ENCODE data around the gene SLC25A45.

The SLC25A45 gene

GRCh38 chr11:65425971-65426838, 43.8 kb upstream of the SLC25A45 start:
- H2AFZ ChIP-seq (ENCODE audit: low read length, unreplicated experiment), result no peak overlapping the region
- H3K36me3 ChIP-seq (ENCODE audit: insufficient read depth, low read length), result peaks cover 43% of the 10 kb centered on the region
- H3K27me3 ChIP-seq (ENCODE audit: insufficient read depth, low read length), result no peaks in the 10 kb centered on the region
- peaks cover 4% of the 10 kb centered on the region for H3K4me1 ChIP-seq (ENCODE audit: control insufficient read depth, insufficient read depth, low read length, unreplicated experiment)
- peak overlapping the region; percentile 94 for H3K4me3 ChIP-seq (ENCODE audit: low read depth, low read length)
- peaks cover 79% of the 10 kb centered on the region for H3K79me2 ChIP-seq (ENCODE audit: control insufficient read depth, insufficient read depth, low read length, unreplicated experiment)
- peak overlapping the region; percentile 99 for H3K27ac ChIP-seq (ENCODE audit: low read depth, low read length)

DNA sequence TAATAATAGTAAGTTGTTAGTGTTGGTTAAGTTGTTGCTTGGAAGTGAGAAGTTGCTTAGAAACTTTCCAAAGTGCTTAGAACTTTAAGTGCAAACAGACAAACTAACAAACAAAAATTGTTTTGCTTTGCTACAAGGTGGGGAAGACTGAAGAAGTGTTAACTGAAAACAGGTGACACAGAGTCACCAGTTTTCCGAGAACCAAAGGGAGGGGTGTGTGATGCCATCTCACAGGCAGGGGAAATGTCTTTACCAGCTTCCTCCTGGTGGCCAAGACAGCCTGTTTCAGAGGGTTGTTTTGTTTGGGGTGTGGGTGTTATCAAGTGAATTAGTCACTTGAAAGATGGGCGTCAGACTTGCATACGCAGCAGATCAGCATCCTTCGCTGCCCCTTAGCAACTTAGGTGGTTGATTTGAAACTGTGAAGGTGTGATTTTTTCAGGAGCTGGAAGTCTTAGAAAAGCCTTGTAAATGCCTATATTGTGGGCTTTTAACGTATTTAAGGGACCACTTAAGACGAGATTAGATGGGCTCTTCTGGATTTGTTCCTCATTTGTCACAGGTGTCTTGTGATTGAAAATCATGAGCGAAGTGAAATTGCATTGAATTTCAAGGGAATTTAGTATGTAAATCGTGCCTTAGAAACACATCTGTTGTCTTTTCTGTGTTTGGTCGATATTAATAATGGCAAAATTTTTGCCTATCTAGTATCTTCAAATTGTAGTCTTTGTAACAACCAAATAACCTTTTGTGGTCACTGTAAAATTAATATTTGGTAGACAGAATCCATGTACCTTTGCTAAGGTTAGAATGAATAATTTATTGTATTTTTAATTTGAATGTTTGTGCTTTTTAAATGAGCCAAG, 42.9 kb upstream of the SLC25A45 start:
- peaks cover 43% of the 10 kb centered on the region for H3K36me3 ChIP-seq (ENCODE audit: insufficient read depth, low read length)
- no peak overlapping the region for H2AFZ ChIP-seq (ENCODE audit: low read length, unreplicated experiment)
- H3K79me2 ChIP-seq (ENCODE audit: control insufficient read depth, insufficient read depth, low read length, unreplicated experiment), result peaks cover 79% of the 10 kb centered on the region
- peak overlapping the region; percentile 94 for H3K4me3 ChIP-seq (ENCODE audit: low read depth, low read length)
- H3K27me3 ChIP-seq (ENCODE audit: insufficient read depth, low read length), result no peaks in the 10 kb centered on the region
- H3K4me1 ChIP-seq (ENCODE audit: control insufficient read depth, insufficient read depth, low read length, unreplicated experiment), result peaks cover 7% of the 10 kb centered on the region
- peak overlapping the region; percentile 99 for H3K27ac ChIP-seq (ENCODE audit: low read depth, low read length)

DNA sequence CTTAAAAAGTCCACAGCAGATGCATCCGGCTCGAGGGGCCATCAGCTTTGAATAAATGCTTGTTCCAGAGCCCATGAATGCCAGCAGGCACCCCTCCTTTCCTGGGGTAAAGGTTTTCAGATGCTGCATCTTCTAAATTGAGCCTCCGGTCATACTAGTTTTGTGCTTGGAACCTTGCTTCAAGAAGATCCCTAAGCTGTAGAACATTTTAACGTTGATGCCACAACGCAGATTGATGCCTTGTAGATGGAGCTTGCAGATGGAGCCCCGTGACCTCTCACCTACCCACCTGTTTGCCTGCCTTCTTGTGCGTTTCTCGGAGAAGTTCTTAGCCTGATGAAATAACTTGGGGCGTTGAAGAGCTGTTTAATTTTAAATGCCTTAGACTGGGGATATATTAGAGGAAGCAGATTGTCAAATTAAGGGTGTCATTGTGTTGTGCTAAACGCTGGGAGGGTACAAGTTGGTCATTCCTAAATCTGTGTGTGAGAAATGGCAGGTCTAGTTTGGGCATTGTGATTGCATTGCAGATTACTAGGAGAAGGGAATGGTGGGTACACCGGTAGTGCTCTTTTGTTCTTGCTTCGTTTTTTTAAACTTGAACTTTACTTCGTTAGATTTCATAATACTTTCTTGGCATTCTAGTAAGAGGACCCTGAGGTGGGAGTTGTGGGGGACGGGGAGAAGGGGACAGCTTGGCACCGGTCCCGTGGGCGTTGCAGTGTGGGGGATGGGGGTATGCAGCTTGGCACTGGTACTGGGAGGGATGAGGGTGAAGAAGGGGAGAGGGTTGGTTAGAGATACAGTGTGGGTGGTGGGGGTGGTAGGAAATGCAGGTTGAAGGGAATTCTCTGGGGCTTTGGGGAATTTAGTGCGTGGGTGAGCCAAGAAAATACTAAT, 42.0 kb upstream of the SLC25A45 start:
- Histone ChIP-seq H3K4me3 (ENCODE audit: low read depth, low read length) (peak overlapping the region; percentile 94), H3K4me1 (ENCODE audit: control insufficient read depth, insufficient read depth, low read length, unreplicated experiment) (peaks cover 13% of the 10 kb centered on the region)

GRCh38 chr11:65423516-65424204, 41.2 kb upstream of the SLC25A45 start:
- H3K4me3 ChIP-seq (ENCODE audit: low read depth, low read length), result peak overlapping the region; percentile 94
- peaks cover 43% of the 10 kb centered on the region for H3K36me3 ChIP-seq (ENCODE audit: insufficient read depth, low read length)
- H3K27ac ChIP-seq (ENCODE audit: low read depth, low read length), result peak overlapping the region; percentile 99
- H3K4me1 ChIP-seq (ENCODE audit: control insufficient read depth, insufficient read depth, low read length, unreplicated experiment), result peaks cover 21% of the 10 kb centered on the region
- peaks cover 73% of the 10 kb centered on the region for H3K79me2 ChIP-seq (ENCODE audit: control insufficient read depth, insufficient read depth, low read length, unreplicated experiment)
- no peak overlapping the region for H2AFZ ChIP-seq (ENCODE audit: low read length, unreplicated experiment)
- no peaks in the 10 kb centered on the region for H3K27me3 ChIP-seq (ENCODE audit: insufficient read depth, low read length)

More for the DNA sequence above, 42.0 kb upstream of the SLC25A45 start:
- peaks cover 43% of the 10 kb centered on the region for H3K36me3 ChIP-seq (ENCODE audit: insufficient read depth, low read length)
- H3K27ac ChIP-seq (ENCODE audit: low read depth, low read length), result peak overlapping the region; percentile 99
- H3K79me2 ChIP-seq (ENCODE audit: control insufficient read depth, insufficient read depth, low read length, unreplicated experiment), result peaks cover 75% of the 10 kb centered on the region
- no peaks in the 10 kb centered on the region for H3K27me3 ChIP-seq (ENCODE audit: insufficient read depth, low read length)
- no peak overlapping the region for H2AFZ ChIP-seq (ENCODE audit: low read length, unreplicated experiment)

GRCh38 chr11:65422633-65423515, 40.4 kb upstream of the SLC25A45 start, which contains the start of gene NEAT1:
TSS of gene NEAT1 (plus strand) at chr11:65422798.
- Histone ChIP-seq H3K4me1 (ENCODE audit: control insufficient read depth, insufficient read depth, low read length, unreplicated experiment) (peaks cover 27% of the 10 kb centered on the region), H3K4me3 (ENCODE audit: low read depth, low read length) (peak within 1 kb of the TSS; percentile 94), H3K36me3 (ENCODE audit: insufficient read depth, low read length) (peaks cover 43% of the 10 kb centered on the region), H2AFZ (ENCODE audit: low read length, unreplicated experiment) (no peak within 1 kb of the TSS), H3K27ac (ENCODE audit: low read depth, low read length) (peak within 1 kb of the TSS; percentile 99), H3K79me2 (ENCODE audit: control insufficient read depth, insufficient read depth, low read length, unreplicated experiment) (peaks cover 79% of the 10 kb centered on the region), H3K27me3 (ENCODE audit: insufficient read depth, low read length) (no peaks in the 10 kb centered on the region)

GRCh38 chr11:65421794-65422632, 39.6 kb upstream of the SLC25A45 start:
- Histone ChIP-seq H3K4me3 (ENCODE audit: low read depth, low read length) (peak overlapping the region; percentile 94), H3K36me3 (ENCODE audit: insufficient read depth, low read length) (peaks cover 43% of the 10 kb centered on the region), H3K27ac (ENCODE audit: low read depth, low read length) (peak overlapping the region; percentile 99), H2AFZ (ENCODE audit: low read length, unreplicated experiment) (no peak overlapping the region), H3K79me2 (ENCODE audit: control insufficient read depth, insufficient read depth, low read length, unreplicated experiment) (peaks cover 80% of the 10 kb centered on the region), H3K27me3 (ENCODE audit: insufficient read depth, low read length) (no peaks in the 10 kb centered on the region), H3K4me1 (ENCODE audit: control insufficient read depth, insufficient read depth, low read length, unreplicated experiment) (peaks cover 36% of the 10 kb centered on the region)

GRCh38 chr11:65420979-65421793, 38.7 kb upstream of the SLC25A45 start:
- peak overlapping the region; percentile 94 for H3K4me3 ChIP-seq (ENCODE audit: low read depth, low read length)

DNA sequence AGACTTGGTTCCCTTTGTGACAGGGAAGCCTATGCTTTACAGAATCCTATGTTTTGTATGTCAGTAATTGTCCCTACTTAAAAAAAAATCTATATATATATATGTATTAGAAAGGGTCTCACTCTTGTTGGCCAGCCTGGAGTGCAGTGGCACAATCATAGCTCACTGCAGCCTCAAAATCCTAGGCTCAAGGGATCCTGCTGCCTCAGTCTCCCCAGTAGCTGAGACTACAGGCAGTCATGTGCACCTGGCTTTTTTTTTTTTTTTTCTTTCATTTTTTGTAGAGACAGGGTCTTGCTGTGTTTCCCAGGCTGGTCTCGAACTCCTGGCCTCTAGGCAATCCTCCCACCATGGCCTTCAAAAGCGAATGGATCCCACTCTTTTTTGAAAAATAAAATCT, 38.1 kb upstream of the SLC25A45 start:
- no peak overlapping the region for H2AFZ ChIP-seq (ENCODE audit: low read length, unreplicated experiment)
- peaks cover 28% of the 10 kb centered on the region for H3K36me3 ChIP-seq (ENCODE audit: insufficient read depth, low read length)
- no peaks in the 10 kb centered on the region for H3K27me3 ChIP-seq (ENCODE audit: insufficient read depth, low read length)
- peak overlapping the region; percentile 99 for H3K27ac ChIP-seq (ENCODE audit: low read depth, low read length)
- H3K4me1 ChIP-seq (ENCODE audit: control insufficient read depth, insufficient read depth, low read length, unreplicated experiment), result peaks cover 42% of the 10 kb centered on the region
- peaks cover 72% of the 10 kb centered on the region for H3K79me2 ChIP-seq (ENCODE audit: control insufficient read depth, insufficient read depth, low read length, unreplicated experiment)
- H3K4me3 ChIP-seq (ENCODE audit: low read depth, low read length), result peak overlapping the region; percentile 94

More at GRCh38 chr11:65420979-65421793, 38.7 kb upstream of the SLC25A45 start:
- Histone ChIP-seq H2AFZ (ENCODE audit: low read length, unreplicated experiment) (no peak overlapping the region), H3K27me3 (ENCODE audit: insufficient read depth, low read length) (no peaks in the 10 kb centered on the region), H3K36me3 (ENCODE audit: insufficient read depth, low read length) (peaks cover 35% of the 10 kb centered on the region), H3K79me2 (ENCODE audit: control insufficient read depth, insufficient read depth, low read length, unreplicated experiment) (peaks cover 79% of the 10 kb centered on the region), H3K27ac (ENCODE audit: low read depth, low read length) (peak overlapping the region; percentile 99), H3K4me1 (ENCODE audit: control insufficient read depth, insufficient read depth, low read length, unreplicated experiment) (peaks cover 42% of the 10 kb centered on the region)

Data from ACC112 (cell line).